Peyer's patch (tissue), 4 donors: ENCODE results near the gene PEX26. TPM values are rescaled to one million over a fixed set of nuclear protein-coding genes. Genes with fewer than 3 reads are reported as not detected.
"Not testable (repeated sequence)": the region's sequence is repeated elsewhere in the genome, so short reads cannot be mapped to it uniquely, and the experiment has no call there.

Experiments
- DNase-seq, 3 donors: peaks; one replicate each; pipeline ENCODE4 v3.0.0-alpha.2; 2017 to 2019
- H3K27ac ChIP-seq, 4 donors: fragments of 200-600 bp; sonication (generic); one replicate each; pipeline ENCODE4 v1.5.1; 2016 to 2019
- H3K27me3 ChIP-seq, 2 donors: fragments of 200-600 bp; sonication (generic); one replicate each; pipeline ENCODE4 v1.5.1; 2019
- H3K36me3 ChIP-seq, 3 donors: fragments of 200-600 bp; sonication (generic); one replicate each; pipeline ENCODE4 v1.5.1; 2016 to 2019
- H3K4me1 ChIP-seq, 4 donors: fragments of 200-600 bp; sonication (generic); one replicate each; pipeline ENCODE4 v1.5.1; 2016 to 2019
- H3K4me3 ChIP-seq, 4 donors: fragments of 200-600 bp; sonication (generic); 1 replicate in 3 of 4; 2 replicates in 1 of 4; pipeline ENCODE4 v1.5.1; 2016 to 2019; ENCODE audit warnings: mild to moderate bottlenecking in 1 of 4
- H3K9me3 ChIP-seq, 4 donors: fragments of 200-600 bp; sonication (generic); one replicate each; pipeline ENCODE4 v1.5.1; 2016 to 2019; ENCODE audit warnings: mild to moderate bottlenecking in 1 of 4
- POLR2A ChIP-seq, 2 donors: fragments of 450-650 bp; IDR thresholded peaks; one replicate each; pipeline ENCODE4 v1.5.1; 2017; ENCODE audit warnings: antibody characterized with exemption in 2 of 2, mild to moderate bottlenecking in 2 of 2, moderate library complexity in 2 of 2
- total RNA-seq, 4 donors: library from RNA; depleted of rRNA; stranded (reverse); fragments of >200 nt; gene quantifications; one replicate each; pipeline ENCODE4 v1.1.0, GENCODE V29; 2016
- TF ChIP-seq, protein P1 (sequence below), 6 experiments: fragments of 450-650 bp in 4 of 6; fragments of 200-600 bp in 2 of 6; sonication (generic) in 1 of 6; IDR thresholded peaks; one replicate each; pipeline ENCODE4 v1.5.1; 2017 to 2019; ENCODE audit warnings: antibody characterized with exemption in 6 of 6, mild to moderate bottlenecking in 3 of 6, moderate library complexity in 1 of 6

The PEX26 gene
- total RNA-seq, 4 donors from 2014 or later: 53.6 to 120 (median 102) TPM

DNA sequence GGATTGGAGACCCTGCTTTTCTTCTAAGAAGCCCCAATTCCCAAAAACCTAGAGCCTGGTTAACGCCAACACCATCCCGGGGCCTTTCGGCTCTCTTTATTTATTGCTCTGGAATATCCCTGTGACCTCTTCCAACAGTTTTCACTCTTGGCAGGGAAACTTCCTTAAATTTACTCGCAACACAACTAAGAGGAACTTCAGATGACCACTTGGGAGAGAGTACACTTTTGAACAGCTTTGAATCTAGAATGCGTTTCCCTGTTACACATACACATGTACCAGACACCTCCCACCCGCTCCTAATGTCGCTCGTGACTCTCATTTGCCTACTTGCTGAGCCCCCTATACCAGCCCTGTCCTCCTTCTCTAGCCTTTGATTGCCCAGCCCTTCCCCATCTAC lies 52.2 kb downstream of the PEX26 start:
- H3K4me1 ChIP-seq: no peaks in the 10 kb centered on the region
- DNase-seq: no peak

DNA sequence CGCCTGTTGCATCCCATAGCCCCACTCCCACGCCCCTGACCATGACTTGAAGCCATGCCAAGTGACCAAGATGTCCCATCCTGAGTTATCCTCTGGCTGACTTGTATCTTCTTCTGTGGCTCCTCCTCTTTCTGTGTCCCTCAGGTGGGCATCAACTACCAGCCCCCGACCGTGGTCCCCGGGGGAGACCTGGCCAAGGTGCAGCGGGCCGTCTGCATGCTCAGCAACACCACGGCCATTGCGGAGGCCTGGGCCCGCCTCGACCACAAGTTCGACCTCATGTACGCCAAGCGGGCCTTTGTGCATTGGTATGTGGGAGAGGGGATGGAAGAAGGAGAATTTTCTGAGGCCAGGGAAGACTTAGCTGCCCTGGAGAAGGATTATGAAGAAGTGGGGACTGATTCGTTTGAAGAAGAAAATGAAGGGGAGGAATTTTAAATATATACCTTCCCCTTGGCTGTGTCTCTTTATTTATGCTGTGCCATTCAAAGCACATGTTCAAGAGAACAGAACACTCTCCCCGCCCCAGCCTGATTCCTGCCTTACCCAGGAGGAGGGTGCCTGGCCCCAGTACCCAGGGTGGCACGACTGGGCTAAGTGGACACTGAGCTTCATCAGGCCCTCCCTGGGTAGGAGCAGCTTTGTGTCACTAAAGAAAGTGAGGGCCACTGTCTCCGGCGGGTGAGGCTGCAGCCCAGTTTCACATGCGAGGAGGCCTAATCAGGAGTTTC lies 53.1 kb downstream of the PEX26 start:
- Histone ChIP-seq H3K27ac (no peak overlapping the region), H3K4me3 (no peak overlapping the region), H3K4me1 (no peaks in the 10 kb centered on the region), H3K9me3 (no peaks in the 10 kb centered on the region), H3K27me3 (no peaks in the 10 kb centered on the region), H3K36me3 (peaks cover 0 to 7% (median 0%) of the 10 kb centered on the region in 3 donors)
- TF ChIP-seq, protein P1, sequence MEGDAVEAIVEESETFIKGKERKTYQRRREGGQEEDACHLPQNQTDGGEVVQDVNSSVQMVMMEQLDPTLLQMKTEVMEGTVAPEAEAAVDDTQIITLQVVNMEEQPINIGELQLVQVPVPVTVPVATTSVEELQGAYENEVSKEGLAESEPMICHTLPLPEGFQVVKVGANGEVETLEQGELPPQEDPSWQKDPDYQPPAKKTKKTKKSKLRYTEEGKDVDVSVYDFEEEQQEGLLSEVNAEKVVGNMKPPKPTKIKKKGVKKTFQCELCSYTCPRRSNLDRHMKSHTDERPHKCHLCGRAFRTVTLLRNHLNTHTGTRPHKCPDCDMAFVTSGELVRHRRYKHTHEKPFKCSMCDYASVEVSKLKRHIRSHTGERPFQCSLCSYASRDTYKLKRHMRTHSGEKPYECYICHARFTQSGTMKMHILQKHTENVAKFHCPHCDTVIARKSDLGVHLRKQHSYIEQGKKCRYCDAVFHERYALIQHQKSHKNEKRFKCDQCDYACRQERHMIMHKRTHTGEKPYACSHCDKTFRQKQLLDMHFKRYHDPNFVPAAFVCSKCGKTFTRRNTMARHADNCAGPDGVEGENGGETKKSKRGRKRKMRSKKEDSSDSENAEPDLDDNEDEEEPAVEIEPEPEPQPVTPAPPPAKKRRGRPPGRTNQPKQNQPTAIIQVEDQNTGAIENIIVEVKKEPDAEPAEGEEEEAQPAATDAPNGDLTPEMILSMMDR (IDR thresholded peaks at IDR 0.05): no peak
- no peak for TF ChIP-seq POLR2A (IDR thresholded peaks at IDR 0.05)
- DNase-seq: no peak

More for the DNA sequence above, 52.2 kb downstream of the PEX26 start:
- TF ChIP-seq POLR2A (IDR thresholded peaks at IDR 0.05): no peak
- no peak overlapping the region for H3K4me3 ChIP-seq
- H3K36me3 ChIP-seq: peaks cover 0 to 7% (median 0%) of the 10 kb centered on the region in 3 donors
- H3K27me3 ChIP-seq: no peaks in the 10 kb centered on the region
- H3K27ac ChIP-seq: no peak overlapping the region
- H3K9me3 ChIP-seq: no peaks in the 10 kb centered on the region

DNA sequence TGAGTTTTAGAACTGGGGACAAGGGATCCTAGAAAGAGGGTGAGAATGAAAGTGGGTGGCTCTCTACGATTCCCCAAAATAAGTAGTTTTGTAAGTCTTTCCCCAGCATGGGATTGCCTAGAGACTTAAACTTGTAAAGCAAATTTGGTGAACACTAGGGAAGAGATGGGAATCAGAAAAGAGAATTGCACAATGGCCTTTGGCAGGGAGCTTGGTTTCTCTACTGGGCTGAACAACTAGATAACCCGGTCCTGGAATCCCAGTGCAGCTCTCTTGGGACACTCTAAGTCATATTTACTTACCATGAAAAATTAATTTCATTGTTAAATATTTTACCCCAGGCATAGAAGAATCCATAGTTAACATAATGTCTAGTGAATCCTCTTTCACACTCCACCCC lies 55.7 kb downstream of the PEX26 start:
- DNase-seq: no peak
- Histone ChIP-seq H3K9me3 (no peaks in the 10 kb centered on the region), H3K4me3 (no peak overlapping the region), H3K27ac (no peak overlapping the region), H3K36me3 (no peaks in the 10 kb centered on the region), H3K27me3 (no peaks in the 10 kb centered on the region), H3K4me1 (no peaks in the 10 kb centered on the region)
- TF ChIP-seq POLR2A (IDR thresholded peaks at IDR 0.05): no peak
- TF ChIP-seq, protein P1 (IDR thresholded peaks at IDR 0.05): no peak

DNA sequence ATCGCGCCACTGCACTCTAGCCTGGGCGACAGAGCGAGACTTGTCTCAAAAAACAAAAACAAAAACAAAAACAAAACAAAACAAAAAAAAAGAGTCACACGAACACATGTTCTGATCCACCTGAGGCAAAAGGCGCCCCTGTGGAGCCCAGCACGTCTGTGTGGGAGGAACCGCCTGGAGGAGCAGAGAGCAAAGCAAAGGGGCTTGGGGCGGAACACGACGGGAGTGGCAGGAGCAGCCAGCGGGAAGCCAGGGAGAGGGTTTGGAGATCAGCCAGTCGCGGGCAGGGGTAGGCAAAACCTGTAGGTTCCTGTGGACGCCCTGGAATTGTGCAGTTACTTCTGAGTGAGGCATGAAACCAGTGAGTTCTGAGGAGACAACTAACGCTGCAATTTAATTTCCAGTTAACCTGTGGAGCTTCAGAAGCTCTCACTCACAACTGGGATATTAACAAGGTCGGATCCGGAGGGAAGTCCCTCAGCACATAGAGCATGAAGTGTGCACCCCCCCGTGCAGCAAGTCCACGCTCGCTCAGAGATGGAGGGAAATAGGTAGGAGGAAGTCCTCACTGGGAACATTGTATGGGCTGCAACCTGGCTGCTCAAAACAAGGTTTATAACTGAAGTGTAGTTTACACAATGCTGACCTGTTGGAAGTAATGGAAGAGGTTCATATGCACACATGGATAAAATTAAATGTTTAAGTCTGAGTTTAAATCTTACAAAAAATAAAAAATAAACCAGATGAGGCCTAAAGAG lies 59.0 kb downstream of the PEX26 start:
- Histone ChIP-seq H3K27me3 (no peaks in the 10 kb centered on the region), H3K36me3 (no peaks in the 10 kb centered on the region), H3K4me1 (no peaks in the 10 kb centered on the region), H3K9me3 (no peaks in the 10 kb centered on the region), H3K4me3 (no peak overlapping the region), H3K27ac (no peak overlapping the region)
- no peak for DNase-seq
- no peak for TF ChIP-seq POLR2A (IDR thresholded peaks at IDR 0.05)

DNA sequence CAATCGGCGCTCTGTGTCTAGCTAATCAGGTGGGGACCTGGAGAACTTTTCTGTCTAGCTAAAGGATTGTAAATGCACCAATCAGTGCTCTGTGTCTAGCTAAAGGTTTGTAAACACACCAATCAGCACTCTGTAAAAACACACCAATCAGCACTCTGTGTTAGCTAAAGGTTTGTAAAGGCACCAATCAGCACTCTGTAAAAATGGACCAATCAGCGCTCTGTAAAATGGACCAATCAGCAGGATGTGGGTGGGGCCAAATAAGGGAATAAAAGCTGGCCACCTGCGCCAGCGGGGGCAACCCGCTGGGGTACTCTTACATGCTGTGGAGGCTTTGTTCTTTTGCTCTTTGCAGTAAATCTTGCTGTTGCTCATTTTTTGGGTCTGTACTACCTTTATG lies 63.2 kb downstream of the PEX26 start:
- H3K4me1 ChIP-seq, DNase-seq, H3K36me3 ChIP-seq, H3K9me3 ChIP-seq, H3K27me3 ChIP-seq, H3K27ac ChIP-seq, H3K4me3 ChIP-seq: not testable (repeated sequence)

DNA sequence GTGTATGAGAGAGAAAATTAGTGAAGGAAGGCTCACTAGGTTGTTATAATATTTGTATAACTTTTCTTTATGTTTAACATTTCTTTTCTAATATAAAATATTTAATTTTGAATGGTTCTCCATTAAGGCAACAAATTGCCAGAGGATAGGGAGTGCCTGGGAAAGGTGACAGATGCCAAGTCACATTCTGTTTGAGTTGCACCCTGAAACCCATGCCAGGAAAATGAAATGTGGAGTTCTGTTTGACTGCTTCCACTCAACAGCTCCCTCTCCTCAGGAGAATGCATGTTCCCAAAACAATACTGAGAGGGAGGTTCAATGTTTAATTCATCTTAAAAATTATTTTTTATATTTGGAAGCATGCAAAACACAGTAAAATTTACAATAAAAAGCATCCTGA lies 66.3 kb downstream of the PEX26 start:
- Histone ChIP-seq H3K9me3 (no peaks in the 10 kb centered on the region), H3K4me1 (no peaks in the 10 kb centered on the region), H3K27me3 (no peaks in the 10 kb centered on the region), H3K4me3 (no peak overlapping the region), H3K36me3 (no peaks in the 10 kb centered on the region), H3K27ac (no peak overlapping the region)
- TF ChIP-seq, protein P1 (IDR thresholded peaks at IDR 0.05): no peak
- no peak for TF ChIP-seq POLR2A (IDR thresholded peaks at IDR 0.05)
- DNase-seq: no peak

DNA sequence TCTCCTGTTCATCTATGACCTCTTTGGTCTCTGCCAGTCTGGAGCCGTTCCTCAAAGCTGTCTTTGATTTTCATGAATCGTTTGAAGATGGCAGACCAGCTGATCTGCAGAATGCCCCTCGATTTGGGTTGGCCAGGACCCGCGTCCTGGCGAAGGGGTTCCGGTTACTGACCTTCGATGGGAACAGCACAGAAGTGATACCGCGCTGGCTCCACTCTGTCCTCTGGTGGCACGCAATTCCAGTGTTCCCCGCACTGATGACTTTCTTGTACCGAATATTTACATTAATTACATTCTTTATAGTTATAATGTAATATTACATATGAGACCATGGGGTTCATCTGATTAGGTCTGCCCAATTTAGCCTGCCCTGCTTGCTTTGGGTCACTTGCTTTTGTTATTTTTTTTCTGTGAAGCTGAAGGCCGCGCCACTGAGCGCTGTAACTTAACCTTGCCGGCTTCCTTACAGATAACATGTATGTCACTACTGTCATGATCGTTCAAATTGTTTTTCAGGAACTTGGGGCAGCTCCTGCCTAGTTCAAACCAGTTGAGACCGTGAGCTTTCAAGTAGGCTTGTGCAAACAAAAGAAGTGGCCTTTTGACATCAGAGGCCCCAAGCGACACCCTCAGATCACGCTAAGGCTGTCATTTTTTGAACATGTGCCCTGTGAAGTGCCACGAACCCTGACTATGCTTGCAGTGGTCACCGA lies 68.0 kb downstream of the PEX26 start:
- no peak overlapping the region for H3K4me3 ChIP-seq
- no peaks in the 10 kb centered on the region for H3K9me3 ChIP-seq
- no peak overlapping the region for H3K27ac ChIP-seq
- no peak for DNase-seq
- H3K4me1 ChIP-seq: peaks cover 0 to 5% (median 0%) of the 10 kb centered on the region in 4 donors
- H3K36me3 ChIP-seq: no peaks in the 10 kb centered on the region
- no peaks in the 10 kb centered on the region for H3K27me3 ChIP-seq
- TF ChIP-seq, protein P1 (IDR thresholded peaks at IDR 0.05): no peak
- no peak for TF ChIP-seq POLR2A (IDR thresholded peaks at IDR 0.05)
